Osteocyte (in vitro differentiated cells): ENCODE results near the gene ABCB4. TPM values are rescaled to one million over a fixed set of nuclear protein-coding genes. Genes with fewer than 3 reads are reported as not detected.

ENCODE experiments used
- DNase-seq: peaks from one replicate; pipeline ENCODE4 v3.0.0; 2021; ENCODE audit warnings: mixed read lengths; ENCODE audit not compliant: unreplicated experiment; ENCODE audit errors: extremely low spot score
- H3K27ac Mint-ChIP-seq: one replicate; pipeline ENCODE4 v1.8.0; 2021; ENCODE audit warnings: mild to moderate bottlenecking, mixed read lengths; ENCODE audit not compliant: unreplicated experiment
- H3K27me3 Mint-ChIP-seq: one replicate; pipeline ENCODE4 v1.8.0; 2021; ENCODE audit warnings: mixed read lengths; ENCODE audit not compliant: unreplicated experiment
- H3K36me3 Mint-ChIP-seq: one replicate; pipeline ENCODE4 v1.8.0; 2021; ENCODE audit warnings: mixed read lengths; ENCODE audit not compliant: unreplicated experiment
- H3K4me1 Mint-ChIP-seq: one replicate; pipeline ENCODE4 v1.8.0; 2021; ENCODE audit warnings: mixed read lengths; ENCODE audit not compliant: unreplicated experiment
- H3K4me3 Mint-ChIP-seq: one replicate; pipeline ENCODE4 v1.8.0; 2021; ENCODE audit warnings: mild to moderate bottlenecking, moderate library complexity, mixed read lengths; ENCODE audit not compliant: unreplicated experiment
- H3K9me3 Mint-ChIP-seq: one replicate; pipeline ENCODE4 v1.8.0; 2021; ENCODE audit warnings: mixed read lengths; ENCODE audit not compliant: unreplicated experiment
- total RNA-seq: library from RNA; stranded (reverse); gene quantifications from 2 replicates; pipeline ENCODE4 v1.2.1, GENCODE V29; 2021
- TF ChIP-seq, protein P1 (sequence below): fragments of 200-600 bp; sonication (generic); IDR thresholded peaks from 2 replicates; pipeline ENCODE4 v1.5.0; 2021; ENCODE audit warnings: antibody characterized with exemption, mild to moderate bottlenecking, moderate library complexity

ABCB4 gene
- total RNA-seq, 1 donor from 2014 or later, result not detected

DNA sequence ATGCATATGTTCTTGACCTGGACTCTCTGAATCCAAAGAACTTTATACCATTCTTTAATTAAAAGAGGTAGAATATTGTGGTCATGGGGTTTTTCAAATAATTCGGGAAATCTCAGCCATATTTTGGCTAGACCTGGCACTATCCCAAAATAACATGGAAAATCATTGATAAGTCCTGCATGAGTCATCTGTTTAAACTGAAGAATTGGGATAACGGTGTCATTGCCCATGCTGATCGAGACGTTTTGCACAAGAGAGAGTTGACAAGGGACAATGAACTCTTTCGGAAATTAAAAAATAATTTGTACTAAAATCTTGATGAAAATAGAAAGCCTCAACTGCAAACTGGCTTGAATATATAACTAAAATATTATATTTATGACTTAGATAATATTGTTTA, 19.9 kb upstream of the ABCB4 start:
- Mint-ChIP-seq H3K9me3 (peaks cover 4% of the 10 kb centered on the region), H3K36me3 (no peaks in the 10 kb centered on the region), H3K4me1 (no peaks in the 10 kb centered on the region), H3K4me3 (no peak overlapping the region), H3K27me3 (no peaks in the 10 kb centered on the region), H3K27ac (no peak overlapping the region)
- DNase-seq, result no peak
- TF ChIP-seq, protein P1, sequence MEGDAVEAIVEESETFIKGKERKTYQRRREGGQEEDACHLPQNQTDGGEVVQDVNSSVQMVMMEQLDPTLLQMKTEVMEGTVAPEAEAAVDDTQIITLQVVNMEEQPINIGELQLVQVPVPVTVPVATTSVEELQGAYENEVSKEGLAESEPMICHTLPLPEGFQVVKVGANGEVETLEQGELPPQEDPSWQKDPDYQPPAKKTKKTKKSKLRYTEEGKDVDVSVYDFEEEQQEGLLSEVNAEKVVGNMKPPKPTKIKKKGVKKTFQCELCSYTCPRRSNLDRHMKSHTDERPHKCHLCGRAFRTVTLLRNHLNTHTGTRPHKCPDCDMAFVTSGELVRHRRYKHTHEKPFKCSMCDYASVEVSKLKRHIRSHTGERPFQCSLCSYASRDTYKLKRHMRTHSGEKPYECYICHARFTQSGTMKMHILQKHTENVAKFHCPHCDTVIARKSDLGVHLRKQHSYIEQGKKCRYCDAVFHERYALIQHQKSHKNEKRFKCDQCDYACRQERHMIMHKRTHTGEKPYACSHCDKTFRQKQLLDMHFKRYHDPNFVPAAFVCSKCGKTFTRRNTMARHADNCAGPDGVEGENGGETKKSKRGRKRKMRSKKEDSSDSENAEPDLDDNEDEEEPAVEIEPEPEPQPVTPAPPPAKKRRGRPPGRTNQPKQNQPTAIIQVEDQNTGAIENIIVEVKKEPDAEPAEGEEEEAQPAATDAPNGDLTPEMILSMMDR, result no peak

- TF ChIP-seq, protein P1, result no peak
- Mint-ChIP-seq H3K9me3 (peaks cover 4% of the 10 kb centered on the region), H3K27ac (no peak overlapping the region), H3K36me3 (no peaks in the 10 kb centered on the region), H3K4me1 (no peaks in the 10 kb centered on the region), H3K27me3 (no peaks in the 10 kb centered on the region), H3K4me3 (no peak overlapping the region)
- no peak for DNase-seq
Measured at GRCh38 chr7:87494454-87494853, 19.0 kb upstream of the ABCB4 start.

- Mint-ChIP-seq H3K27me3 (peaks cover 7% of the 10 kb centered on the region), H3K4me3 (no peak overlapping the region), H3K27ac (no peak overlapping the region), H3K9me3 (no peaks in the 10 kb centered on the region), H3K36me3 (no peaks in the 10 kb centered on the region), H3K4me1 (no peaks in the 10 kb centered on the region)
- DNase-seq, result no peak
- TF ChIP-seq, protein P1, result no peak
Measured at GRCh38 chr7:87483131-87483530, 7.7 kb upstream of the ABCB4 start.

DNA sequence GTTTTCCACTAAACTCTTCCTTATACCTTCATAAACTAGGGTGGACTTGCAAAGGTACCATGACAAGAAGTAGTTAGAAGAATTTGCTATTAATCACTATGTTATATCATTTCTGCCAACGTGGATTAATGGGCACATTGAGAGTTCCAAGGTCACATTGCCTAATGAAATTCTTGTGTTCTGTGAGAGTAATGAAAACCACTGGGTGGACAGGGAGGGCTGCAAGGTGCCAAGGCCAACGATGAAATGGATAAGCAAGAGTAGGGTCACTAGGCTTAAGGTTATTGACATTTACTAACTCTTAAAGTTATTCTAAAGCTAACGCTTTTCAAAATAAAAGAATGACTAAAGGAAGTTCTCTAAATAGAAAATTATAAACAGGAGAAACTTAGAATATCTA, 6.6 kb upstream of the ABCB4 start:
- H3K36me3 Mint-ChIP-seq, result no peaks in the 10 kb centered on the region
- H3K9me3 Mint-ChIP-seq, result no peaks in the 10 kb centered on the region
- no peak overlapping the region for H3K27ac Mint-ChIP-seq
- H3K4me3 Mint-ChIP-seq, result no peak overlapping the region
- peaks cover 12% of the 10 kb centered on the region for H3K27me3 Mint-ChIP-seq
- TF ChIP-seq, protein P1, result no peak
- H3K4me1 Mint-ChIP-seq, result no peaks in the 10 kb centered on the region
- DNase-seq, result no peak

- H3K4me1 Mint-ChIP-seq, result no peaks in the 10 kb centered on the region
- H3K27me3 Mint-ChIP-seq, result peaks cover 20% of the 10 kb centered on the region
- no peak for DNase-seq
- TF ChIP-seq, protein P1, result no peak
- no peak overlapping the region for H3K4me3 Mint-ChIP-seq
- H3K27ac Mint-ChIP-seq, result no peak overlapping the region
- H3K36me3 Mint-ChIP-seq, result no peaks in the 10 kb centered on the region
- H3K9me3 Mint-ChIP-seq, result no peaks in the 10 kb centered on the region
Measured at GRCh38 chr7:87480386-87480785, 4.9 kb upstream of the ABCB4 start.
